NCI-H2081 (cell line): Measurements from ENCODE around the gene FMNL1.

Experiments used
- DNase-seq, 2 experiments: peaks; one replicate each; lab custom pipeline; 2025; lab: John Stamatoyannopoulos, UW

The FMNL1 gene

DNA sequence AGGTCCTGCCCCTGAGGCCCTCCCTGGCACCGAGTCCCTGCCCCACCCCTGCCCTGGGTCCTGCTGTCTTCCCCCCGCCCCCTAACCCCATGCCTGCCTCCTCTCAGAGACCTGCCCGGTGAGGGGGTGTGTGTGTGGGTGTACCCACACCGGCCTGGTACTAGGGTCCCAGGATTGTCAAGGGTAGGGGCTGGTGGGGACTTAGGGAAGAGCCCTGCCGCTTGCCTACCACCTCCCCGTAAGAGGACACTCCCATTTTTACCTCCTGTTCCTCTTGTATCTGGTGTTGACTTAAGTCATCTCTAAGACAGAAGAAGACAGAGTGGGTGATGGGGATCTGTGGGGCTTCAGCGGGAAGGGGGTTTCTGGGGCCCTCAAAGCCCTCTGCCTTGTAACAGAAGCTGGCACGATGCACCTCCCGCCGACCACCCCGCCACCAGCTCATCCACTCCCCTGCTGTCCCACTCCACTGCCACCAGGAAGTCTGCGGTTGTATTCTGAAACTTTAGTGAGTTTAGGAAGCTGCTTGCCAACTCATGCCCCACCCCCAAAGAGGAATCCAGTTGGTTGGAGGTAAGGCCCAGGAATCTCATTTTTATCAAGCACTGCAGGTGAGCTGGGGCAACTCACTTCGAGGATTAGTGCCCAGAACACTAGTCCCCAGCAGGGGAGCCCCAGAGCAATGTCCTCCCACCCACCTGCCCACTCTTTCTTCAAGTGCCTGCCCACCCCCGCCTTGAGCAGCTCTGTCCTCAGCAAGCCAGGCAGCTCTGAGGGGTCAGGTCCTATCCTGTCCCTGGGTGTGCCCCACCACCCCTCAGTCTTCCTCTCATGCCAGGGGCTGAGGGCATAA lies 34.7 kb downstream of the FMNL1 start:
- no peak for DNase-seq

GRCh38 chr17:45257115-45257514 lies 35.4 kb downstream of the FMNL1 start:
- DNase-seq: no peak

DNA sequence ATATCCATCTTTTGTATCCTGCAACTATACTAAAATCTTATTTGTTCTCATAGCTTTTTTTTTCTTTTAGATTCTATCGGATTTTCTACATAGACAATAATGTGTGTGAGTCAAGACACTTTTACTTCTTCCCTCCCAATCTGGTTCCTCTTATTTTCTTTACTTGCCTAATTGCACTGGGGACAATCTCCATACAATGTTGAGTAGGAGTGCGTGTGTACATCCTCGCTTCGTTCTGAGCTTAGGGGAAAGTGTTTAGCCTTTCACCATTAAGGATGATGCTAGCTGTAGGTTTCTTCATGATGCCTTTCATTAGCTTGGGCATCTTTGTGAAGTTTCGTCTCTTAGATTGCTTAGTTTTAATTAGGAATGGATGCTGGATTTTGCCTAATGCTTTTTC lies 37.3 kb downstream of the FMNL1 start:
- no peak for DNase-seq

DNA sequence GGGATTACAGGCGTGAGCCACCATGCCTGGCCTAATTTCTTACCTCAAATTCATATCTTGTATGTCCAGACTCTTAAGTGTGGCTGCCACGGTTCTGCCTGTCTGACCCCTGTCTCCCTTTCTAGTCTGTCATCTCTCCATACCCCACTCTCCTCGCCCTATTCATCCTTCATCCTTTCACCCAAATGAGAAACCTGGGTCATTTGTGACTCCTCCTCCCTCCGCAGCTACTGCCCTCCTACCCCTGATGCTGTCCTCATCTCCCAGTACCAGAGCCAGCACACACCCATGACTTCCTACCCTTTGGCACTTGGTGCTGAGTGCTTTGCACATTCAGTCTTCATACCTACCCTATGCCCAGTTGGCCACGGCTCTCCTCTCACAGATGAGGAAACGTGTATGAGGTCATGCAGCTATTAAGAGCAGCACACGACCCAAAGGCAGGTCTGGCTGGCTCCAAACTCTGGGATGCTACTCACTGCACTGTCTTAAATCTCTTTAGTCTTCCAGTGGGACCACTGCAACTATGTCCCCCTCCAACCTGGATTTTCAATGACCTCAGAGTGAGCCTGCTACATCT lies 38.6 kb downstream of the FMNL1 start:
- DNase-seq: no peak

GRCh38 chr17:45261577-45262515 lies 40.2 kb downstream of the FMNL1 start, which contains the start of gene SPATA32:
TSS of gene SPATA32 (minus strand) at chr17:45262094. CDS start at chr17:45262016, 78 bp downstream.
- no peak for DNase-seq

DNA sequence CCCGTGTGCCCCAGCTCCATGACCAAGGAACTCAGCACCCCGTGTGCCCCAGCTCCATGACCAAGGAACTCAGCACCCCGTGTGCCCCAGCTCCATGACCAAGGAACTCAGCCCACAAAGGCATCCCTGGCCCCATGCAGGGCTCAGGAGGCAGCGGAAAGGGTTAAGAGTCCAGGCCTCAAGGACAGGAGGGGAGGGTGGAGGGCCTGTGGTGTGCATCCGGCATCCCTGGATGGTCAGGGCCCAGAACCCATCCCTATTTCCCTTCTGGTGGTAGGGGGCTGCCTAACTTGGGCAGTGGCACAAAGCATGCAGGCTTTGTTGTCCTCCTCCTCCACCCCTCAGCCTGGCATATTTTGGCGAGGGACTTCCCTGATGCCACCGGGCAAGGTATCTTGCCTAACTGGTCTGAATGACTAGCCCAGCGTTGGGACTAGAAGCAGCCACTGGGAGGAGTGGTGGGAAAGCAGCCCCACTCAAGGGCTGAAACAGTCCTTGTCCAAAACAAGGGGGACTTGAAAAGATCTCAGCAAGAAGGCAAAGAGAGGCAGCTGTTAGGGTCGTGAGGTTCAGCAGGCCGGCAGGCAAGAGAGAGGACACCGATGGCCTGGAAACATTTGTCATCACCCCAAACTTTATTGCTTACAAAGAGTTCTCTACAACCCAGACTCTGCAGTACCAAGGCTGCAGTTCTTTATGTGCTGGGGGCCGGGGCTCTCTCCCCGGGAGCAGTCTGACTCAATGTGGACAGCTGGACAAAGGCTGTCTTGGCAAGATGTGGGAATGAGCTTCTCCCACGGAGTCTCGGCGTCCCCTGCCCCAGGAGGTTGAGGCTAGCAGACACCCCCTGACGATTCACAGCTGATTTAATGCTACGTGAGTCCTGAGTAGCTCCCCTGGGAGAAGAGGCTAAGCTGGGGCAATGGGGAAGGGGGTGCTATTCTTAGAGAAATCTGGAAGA lies 41.1 kb downstream of the FMNL1 start:
- DNase-seq: no peak

DNA sequence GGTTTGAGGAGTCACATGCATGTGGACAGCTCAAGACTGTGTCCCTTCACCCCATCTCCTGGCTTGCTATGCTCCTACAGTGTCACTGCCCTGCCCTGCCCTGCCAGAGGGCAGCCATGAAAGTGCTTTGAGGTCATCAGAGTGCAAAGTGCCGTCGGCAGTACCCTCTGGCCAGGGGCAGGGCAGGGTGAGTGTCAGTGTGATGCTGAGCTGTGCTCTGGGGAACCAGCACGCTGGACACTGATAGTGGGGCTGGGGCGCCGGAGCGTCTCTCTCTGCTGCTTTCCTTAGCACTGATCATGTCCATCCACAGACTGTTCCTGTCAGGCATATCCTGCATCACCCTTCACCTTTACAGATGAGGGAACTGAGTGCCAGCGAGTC lies 41.8 kb downstream of the FMNL1 start:
- no peak for DNase-seq

DNA sequence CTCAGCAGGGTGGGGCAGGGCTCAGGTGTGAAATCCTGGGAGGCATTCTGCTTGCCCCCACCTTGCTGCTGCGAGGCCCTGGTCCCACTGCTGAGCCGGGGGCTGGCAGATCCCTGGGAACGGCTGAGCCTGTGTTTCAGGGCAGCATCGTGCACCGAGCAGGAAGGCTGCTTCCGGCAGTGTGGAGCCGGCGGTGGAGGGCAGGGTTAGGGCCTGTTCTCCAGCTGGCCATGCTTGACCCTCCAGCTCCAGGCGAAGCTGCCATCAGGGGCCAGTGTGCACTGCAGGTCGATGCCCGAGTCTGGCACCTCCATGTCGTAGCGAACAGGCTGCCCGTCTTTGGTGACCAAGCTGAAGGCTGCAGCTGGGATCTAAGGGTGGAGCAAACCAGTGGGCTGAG lies 42.7 kb downstream of the FMNL1 start:
- no peak for DNase-seq

DNA sequence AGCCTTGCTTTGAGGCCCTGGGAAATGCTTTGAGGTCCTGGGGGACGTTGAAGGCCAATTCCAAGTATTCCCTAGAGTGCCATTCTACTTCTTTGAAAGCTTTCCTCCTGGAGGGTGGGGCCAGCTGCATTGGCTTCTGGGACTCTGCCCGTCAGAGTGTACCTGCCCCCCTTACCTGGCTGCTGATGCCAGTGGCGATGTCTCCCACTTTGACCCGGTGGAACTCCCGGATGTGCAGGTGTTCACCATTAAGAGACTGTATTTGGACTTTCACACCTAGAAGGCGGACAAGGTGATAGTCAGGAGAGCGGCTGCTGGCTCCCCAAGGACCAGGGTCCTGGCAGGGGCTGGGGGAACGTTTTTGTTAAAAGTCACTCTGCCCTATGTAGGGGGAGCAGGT lies 43.3 kb downstream of the FMNL1 start:
- no peak for DNase-seq

- DNase-seq: no peak
These were observed 44.1 kb downstream of the FMNL1 start for GRCh38 chr17:45265821-45266220.

- no peak for DNase-seq
These were observed 44.8 kb downstream of the FMNL1 start for GRCh38 chr17:45266372-45266926.

- DNase-seq: no peak
These were observed 45.9 kb downstream of the FMNL1 start for GRCh38 chr17:45267436-45268055.

GRCh38 chr17:45269912-45270311 lies 48.2 kb downstream of the FMNL1 start:
- DNase-seq: no peak

DNA sequence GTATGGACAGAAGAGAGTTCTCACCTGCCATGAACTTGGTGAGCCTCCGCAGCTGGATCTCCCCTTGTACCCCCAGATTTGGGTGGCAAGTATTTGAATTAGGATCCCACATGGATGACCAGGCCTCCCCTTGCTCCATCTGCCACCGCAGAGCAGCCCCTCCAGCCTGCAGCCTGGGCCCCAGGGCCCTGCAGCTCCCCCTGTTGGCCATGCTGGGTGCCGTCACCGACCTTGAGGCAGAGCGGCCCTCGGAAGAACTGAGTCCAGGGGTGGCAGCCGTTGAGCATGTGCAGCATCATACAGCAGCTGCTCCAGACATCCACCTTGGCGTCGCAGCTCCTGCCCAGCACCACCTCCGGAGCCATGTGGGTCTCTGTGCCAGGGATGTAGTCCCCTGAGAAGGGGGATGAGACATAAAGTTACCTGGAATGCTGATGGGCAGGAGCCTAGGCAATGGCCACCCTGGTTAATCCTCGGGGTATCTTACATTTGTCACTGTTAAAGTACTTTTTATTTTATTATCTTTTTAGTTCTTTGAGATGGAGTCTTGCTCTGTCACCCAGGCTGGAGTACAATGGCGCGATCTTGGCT lies 49.2 kb downstream of the FMNL1 start:
- peak; percentile 15 to 16 for DNase-seq

DNA sequence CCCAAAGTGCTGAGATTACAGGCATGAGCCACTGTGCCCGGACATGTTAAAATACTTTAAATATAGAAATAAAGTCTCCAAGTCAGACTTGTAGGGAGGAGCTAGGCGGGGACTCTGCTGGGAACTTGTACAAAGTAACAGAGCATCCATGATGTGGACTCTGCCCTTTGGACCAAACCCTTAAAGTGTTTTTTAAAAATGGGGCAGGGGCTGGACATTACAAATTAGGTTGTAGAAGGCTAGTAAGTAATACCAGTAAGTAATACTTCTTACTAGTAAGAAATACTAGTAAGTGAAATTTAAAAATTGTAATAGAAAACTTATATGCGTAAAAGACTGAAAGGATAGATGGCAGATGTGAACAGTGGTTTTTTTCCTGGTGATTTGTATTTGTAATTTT lies 49.9 kb downstream of the FMNL1 start:
- no peak for DNase-seq

- DNase-seq: no peak
These were observed 51.9 kb downstream of the FMNL1 start for GRCh38 chr17:45273551-45273957.

DNA sequence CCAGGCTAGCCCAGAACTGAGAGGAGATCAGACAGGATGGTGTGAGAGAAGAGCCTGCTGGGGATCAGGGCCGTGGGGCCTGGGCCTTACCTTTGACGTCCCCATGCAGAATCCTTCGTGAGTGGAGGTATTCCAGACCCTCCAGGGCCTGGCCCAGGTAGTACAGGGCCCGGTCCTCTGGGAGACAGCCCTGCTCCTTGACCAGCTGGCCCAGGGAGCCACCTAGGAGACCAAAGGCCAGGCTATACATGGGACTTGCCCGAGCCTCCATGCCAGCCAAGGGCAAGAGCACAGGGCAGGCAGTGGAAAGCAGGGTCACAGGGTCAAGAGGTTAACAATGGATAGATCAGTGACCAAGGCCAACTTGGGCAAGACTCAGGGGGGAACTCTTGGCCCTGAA lies 52.3 kb downstream of the FMNL1 start:
- DNase-seq: no peak

- DNase-seq: no peak
These were observed 54.3 kb downstream of the FMNL1 start for GRCh38 chr17:45276031-45276430.

GRCh38 chr17:45277216-45277849 lies 55.6 kb downstream of the FMNL1 start:
- DNase-seq: peak; percentile 88 to 90

- DNase-seq: no peak
These were observed 56.3 kb downstream of the FMNL1 start for GRCh38 chr17:45277992-45278391.
